GM12865 (cell line): ENCODE data around the gene OR8D2.
A peak's percentile ranks its signal among the peaks of the same experiment; 100 is the strongest.

Experiments used
- DNase-seq: peaks from one replicate; pipeline ENCODE4 v3.0.0; 2010; ENCODE audit warnings: low read depth
- H3K4me3 ChIP-seq: 2 replicates; pipeline ENCODE4 v1.5.1; 2011; ENCODE audit warnings: mild to moderate bottlenecking, low read depth, low read length, control low read depth
- TF ChIP-seq, protein P1 (sequence below): IDR thresholded peaks from 2 replicates; pipeline ENCODE4 v1.5.1; 2011; ENCODE audit warnings: low read length, control low read depth, low read depth, inconsistent platforms; ENCODE audit not compliant: insufficient read depth; ENCODE audit errors: missing control alignments

OR8D2 gene

DNA sequence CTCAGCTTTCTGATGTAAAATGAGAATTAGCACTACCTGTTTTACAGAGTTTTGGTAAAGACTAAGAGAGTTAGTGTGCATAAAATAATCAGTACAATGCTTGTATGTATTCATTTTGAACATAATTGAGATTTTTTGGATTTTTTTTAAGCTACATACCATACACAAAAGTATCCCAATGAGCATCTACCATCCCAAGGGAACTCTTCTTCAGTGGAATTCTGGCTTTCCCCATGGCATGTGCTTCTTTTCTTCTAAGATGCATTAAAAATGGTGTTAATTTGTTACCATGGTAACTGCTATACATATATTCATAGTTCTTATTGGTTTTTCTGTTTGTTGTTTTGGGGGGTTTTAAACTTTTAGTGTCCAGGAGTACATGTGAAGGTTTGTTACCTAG lies 24.0 kb downstream of the OR8D2 start:
- H3K4me3 ChIP-seq, result no peak overlapping the region
- no peak for DNase-seq
- TF ChIP-seq, protein P1, sequence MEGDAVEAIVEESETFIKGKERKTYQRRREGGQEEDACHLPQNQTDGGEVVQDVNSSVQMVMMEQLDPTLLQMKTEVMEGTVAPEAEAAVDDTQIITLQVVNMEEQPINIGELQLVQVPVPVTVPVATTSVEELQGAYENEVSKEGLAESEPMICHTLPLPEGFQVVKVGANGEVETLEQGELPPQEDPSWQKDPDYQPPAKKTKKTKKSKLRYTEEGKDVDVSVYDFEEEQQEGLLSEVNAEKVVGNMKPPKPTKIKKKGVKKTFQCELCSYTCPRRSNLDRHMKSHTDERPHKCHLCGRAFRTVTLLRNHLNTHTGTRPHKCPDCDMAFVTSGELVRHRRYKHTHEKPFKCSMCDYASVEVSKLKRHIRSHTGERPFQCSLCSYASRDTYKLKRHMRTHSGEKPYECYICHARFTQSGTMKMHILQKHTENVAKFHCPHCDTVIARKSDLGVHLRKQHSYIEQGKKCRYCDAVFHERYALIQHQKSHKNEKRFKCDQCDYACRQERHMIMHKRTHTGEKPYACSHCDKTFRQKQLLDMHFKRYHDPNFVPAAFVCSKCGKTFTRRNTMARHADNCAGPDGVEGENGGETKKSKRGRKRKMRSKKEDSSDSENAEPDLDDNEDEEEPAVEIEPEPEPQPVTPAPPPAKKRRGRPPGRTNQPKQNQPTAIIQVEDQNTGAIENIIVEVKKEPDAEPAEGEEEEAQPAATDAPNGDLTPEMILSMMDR, result no peak

DNA sequence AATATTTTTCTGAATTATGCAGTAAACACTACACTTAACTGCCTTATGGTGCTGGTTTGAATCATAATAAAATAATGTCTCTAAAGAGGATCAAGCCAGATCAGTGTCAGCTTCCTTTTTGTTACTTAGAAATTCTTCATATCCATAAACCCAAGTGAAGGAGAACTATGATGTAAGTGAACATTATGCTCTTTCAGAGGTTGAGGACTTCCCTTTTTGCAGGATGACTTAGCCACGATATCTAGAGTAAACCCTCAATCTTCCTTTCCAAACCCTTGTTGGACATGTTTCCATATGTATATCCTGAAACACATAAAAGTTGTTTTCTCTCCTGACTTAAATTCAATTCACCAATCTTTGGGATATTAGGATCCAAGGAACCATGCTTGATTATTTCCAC lies 25.3 kb downstream of the OR8D2 start:
- no peak overlapping the region for H3K4me3 ChIP-seq
- DNase-seq, result no peak
- TF ChIP-seq, protein P1, result no peak

DNA sequence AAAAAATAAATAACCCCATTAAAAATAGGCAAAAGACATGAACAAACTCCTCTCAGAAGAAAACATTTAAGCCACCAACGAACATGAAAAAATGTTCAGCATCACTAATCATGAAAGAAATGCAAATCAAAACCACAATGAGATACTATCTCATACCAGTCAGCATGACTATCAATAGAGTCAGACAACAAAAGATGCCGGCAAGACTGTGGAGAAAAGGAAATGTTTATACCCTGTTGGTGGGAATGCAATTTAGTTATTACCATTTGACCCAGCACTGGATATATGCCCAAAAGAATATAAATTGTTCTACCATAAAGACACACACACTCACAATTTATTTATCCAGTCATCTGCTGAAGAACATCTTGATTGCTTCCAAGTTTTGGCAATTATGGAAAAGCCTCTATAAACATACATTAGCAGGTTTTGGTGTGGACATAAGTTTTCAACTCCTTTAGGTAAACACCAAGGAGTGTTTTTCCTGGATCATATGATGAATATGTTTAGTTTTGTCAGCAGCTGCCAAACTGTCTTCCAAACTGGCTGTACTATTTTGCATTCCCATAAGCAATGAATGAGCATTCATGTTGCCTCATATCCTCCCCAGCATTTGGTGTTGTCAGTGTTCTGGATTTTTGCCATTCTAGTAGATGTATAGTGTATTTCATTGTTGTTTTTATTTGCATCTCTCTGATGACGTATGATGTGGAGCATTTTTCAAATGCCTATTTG lies 34.2 kb downstream of the OR8D2 start:
- H3K4me3 ChIP-seq, result no peak overlapping the region
- TF ChIP-seq, protein P1, result no peak
- DNase-seq, result no peak

DNA sequence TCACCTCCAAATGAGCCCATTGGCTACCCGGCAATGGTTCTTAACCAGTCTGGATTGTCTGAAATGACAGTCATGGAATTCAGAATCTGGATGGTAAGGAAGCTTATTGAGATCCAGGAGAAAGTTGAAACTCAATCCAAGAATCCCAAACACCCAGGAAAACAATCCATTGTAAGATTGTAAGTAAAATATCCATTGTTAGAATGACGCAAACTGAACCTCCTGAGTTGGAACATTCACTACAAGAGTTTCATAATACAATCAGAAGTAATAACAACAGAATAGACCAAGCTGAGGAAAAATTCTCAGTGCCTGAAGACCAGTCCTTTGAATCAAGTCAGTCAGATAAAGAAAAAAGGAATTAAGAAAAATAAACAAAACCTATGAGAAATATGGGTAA lies 41.7 kb downstream of the OR8D2 start:
- no peak for DNase-seq
- TF ChIP-seq, protein P1, result no peak

DNA sequence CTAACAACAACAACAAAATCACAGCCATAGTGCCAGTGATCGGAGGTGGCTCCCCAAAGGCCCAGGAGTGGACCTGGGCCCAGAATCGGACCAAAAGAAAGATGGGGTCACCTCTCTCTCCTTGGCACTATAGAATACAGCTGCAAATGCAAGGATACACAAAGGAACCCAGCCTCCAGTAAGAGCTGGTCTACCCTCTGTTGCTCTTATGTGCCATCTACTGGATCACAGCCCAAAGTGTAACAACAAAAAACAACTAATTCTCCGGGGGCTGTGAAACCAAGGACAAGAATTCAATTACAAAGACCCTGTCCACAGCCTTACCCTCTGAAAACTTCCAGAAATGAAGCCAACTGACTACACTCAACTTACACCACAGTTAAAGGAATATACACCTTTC lies 42.2 kb downstream of the OR8D2 start:
- no peak overlapping the region for H3K4me3 ChIP-seq
- DNase-seq, result no peak
- TF ChIP-seq, protein P1, result peak; percentile 3

More for the DNA sequence above, 41.7 kb downstream of the OR8D2 start:
- H3K4me3 ChIP-seq, result no peak overlapping the region

DNA sequence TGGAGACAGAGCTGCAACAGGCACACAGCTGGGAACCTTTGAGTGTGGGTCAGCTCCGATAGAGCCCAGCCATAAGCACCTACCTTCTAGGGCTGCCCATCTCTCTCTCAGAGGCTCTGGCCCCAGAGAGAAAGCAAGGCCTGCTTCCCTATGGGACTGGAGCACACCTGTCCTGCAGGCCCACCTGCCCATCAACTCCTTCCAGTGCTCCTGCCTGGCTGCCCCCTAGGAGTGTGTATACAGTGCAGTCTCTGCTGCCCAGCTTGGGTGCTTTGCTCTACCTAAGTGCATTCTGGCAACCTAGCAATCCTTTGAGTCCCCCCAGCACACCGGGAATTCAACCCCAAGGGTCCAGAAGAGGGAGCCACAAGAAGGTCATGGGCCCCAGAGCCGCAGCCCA lies 42.8 kb downstream of the OR8D2 start:
- TF ChIP-seq, protein P1, result no peak
- DNase-seq, result no peak
- no peak overlapping the region for H3K4me3 ChIP-seq

DNA sequence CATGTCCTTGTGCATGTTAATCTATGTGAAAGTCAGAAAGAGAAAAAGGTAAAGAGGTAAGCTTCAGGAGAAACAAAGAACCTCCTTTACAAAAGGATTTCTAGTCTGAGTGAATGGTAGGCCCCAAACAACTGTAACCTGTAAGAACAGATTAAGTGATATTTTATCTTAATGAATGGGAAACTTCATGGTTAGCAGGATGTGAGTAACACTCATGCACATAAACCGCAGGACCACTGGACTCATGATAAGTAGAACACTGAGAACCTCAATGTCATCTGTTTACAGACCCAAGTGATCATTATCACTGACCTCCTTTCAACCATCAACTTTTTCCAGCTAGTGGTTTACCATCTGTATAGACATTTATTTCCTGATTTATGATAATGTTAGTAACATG lies 43.9 kb downstream of the OR8D2 start:
- TF ChIP-seq, protein P1, result no peak
- no peak for DNase-seq
- no peak overlapping the region for H3K4me3 ChIP-seq
